Superior temporal gyrus (tissue), 1 donor: ENCODE results near the gene LY6G5B.
"Not testable (repeated sequence)": the region's sequence is repeated elsewhere in the genome, so short reads cannot be mapped to it uniquely, and the experiment has no call there.

Experiments
- DNase-seq: peaks from one replicate; pipeline ENCODE4 v3.0.0-alpha.2; 2016; ENCODE audit errors: extremely low spot score

Gene LY6G5B

GRCh38 chr6:31690231-31691077, 20.7 kb downstream of the LY6G5B start:
- DNase-seq = no peak

GRCh38 chr6:31691078-31691463, 21.3 kb downstream of the LY6G5B start:
- no peak for DNase-seq

- no peak for DNase-seq
Observed at GRCh38 chr6:31691564-31692108, 21.9 kb downstream of the LY6G5B start.

- no peak for DNase-seq
Observed at GRCh38 chr6:31692353-31692752, 22.6 kb downstream of the LY6G5B start.

- no peak for DNase-seq
Observed at GRCh38 chr6:31692886-31693285, 23.1 kb downstream of the LY6G5B start.

GRCh38 chr6:31693535-31693934, 23.8 kb downstream of the LY6G5B start:
- no peak for DNase-seq

- DNase-seq = no peak
Observed at GRCh38 chr6:31697555-31697954, 27.8 kb downstream of the LY6G5B start.

GRCh38 chr6:31700740-31701401, 31.1 kb downstream of the LY6G5B start:
- no peak for DNase-seq

GRCh38 chr6:31701666-31702404, 32.1 kb downstream of the LY6G5B start:
- DNase-seq = no peak

GRCh38 chr6:31702405-31702818, 32.6 kb downstream of the LY6G5B start:
- no peak for DNase-seq

- peak; percentile 98 for DNase-seq
Observed at GRCh38 chr6:31702819-31703716, 33.3 kb downstream of the LY6G5B start, which contains the start of gene ABHD16A. Gene ABHD16A (minus strand): TSS chr6:31703324. CDS start chr6:31703281, 43 bp downstream.

- DNase-seq = no peak
Observed at GRCh38 chr6:31705931-31706330, 36.2 kb downstream of the LY6G5B start.

- no peak for DNase-seq
Observed at GRCh38 chr6:31706599-31706998, 36.8 kb downstream of the LY6G5B start, which contains the start of gene LY6G6F. Gene LY6G6F (plus strand): TSS chr6:31706866. CDS start chr6:31706907, 41 bp downstream.

- DNase-seq = no peak
Observed at GRCh38 chr6:31707701-31708100, 37.9 kb downstream of the LY6G5B start.

- DNase-seq = no peak
Observed at GRCh38 chr6:31708224-31708623, 38.4 kb downstream of the LY6G5B start.

- not testable (repeated sequence) for DNase-seq
Observed at GRCh38 chr6:31709157-31709556, 39.4 kb downstream of the LY6G5B start.

- DNase-seq = no peak
Observed at GRCh38 chr6:31710523-31711219, 40.9 kb downstream of the LY6G5B start.

- DNase-seq = no peak
Observed at GRCh38 chr6:31711233-31711632, 41.5 kb downstream of the LY6G5B start.

GRCh38 chr6:31712296-31712695, 42.5 kb downstream of the LY6G5B start:
- no peak for DNase-seq

GRCh38 chr6:31713465-31713864, 43.7 kb downstream of the LY6G5B start:
- DNase-seq = no peak
